CD14-positive monocyte (primary cell): ENCODE data around the gene OR52E8. TPM values are rescaled to one million over a fixed set of nuclear protein-coding genes. Genes with fewer than 3 reads are reported as not detected.

ENCODE experiments used
- DNase-seq, 3 donors: peaks; one replicate each; pipeline ENCODE4 v3.0.0-alpha.2; 2011 to 2022
- H2AFZ ChIP-seq: 2 replicates; pipeline ENCODE4 v1.6.0; 2012; ENCODE audit warnings: mild to moderate bottlenecking, low read depth, low read length, inconsistent platforms; ENCODE audit not compliant: insufficient read depth, poor library complexity, severe bottlenecking
- H3K27ac ChIP-seq, 2 donors: 1 replicate in 1 of 2; 2 replicates in 1 of 2; pipeline ENCODE4 v1.5.1; 2012 to 2013; ENCODE audit warnings: low read length in 2 of 2, control low read depth in 1 of 2, inconsistent platforms in 1 of 2, low read depth in 1 of 2, mild to moderate bottlenecking in 1 of 2
- H3K27me3 ChIP-seq, 2 donors: one replicate each; pipeline versions ENCODE4 v1.6.0 to v1.6.1; 2011 to 2013; ENCODE audit warnings: low read length in 2 of 2; ENCODE audit not compliant: control insufficient read depth in 2 of 2, insufficient read depth in 2 of 2
- H3K36me3 ChIP-seq, 2 donors: replicated peaks in 1 of 2; 1 replicate in 1 of 2; 2 replicates in 1 of 2; pipeline versions ENCODE4 v1.5.1 to v1.6.1; 2012 to 2013; ENCODE audit warnings: low read length in 2 of 2, control low read depth in 1 of 2, inconsistent platforms in 1 of 2, mild to moderate bottlenecking in 1 of 2; ENCODE audit not compliant: insufficient read depth in 2 of 2, control insufficient read depth in 1 of 2
- H3K4me1 ChIP-seq, 2 donors: 1 replicate in 1 of 2; 2 replicates in 1 of 2; pipeline versions ENCODE4 v1.5.1 to v1.6.1; 2012 to 2013; ENCODE audit warnings: low read length in 2 of 2, control low read depth in 1 of 2, inconsistent platforms in 1 of 2, mild to moderate bottlenecking in 1 of 2, moderate library complexity in 1 of 2; ENCODE audit not compliant: insufficient read depth in 2 of 2, control insufficient read depth in 1 of 2
- H3K4me2 ChIP-seq: replicated peaks from 2 replicates; pipeline ENCODE3; 2012; ENCODE audit warnings: low read length, moderate library complexity, mild to moderate bottlenecking; ENCODE audit not compliant: poor library complexity, severe bottlenecking; ENCODE audit errors: extremely low read depth
- H3K4me3 ChIP-seq, 3 experiments: fragments of 200-600 bp in 1 of 3; sonication (generic) in 1 of 3; replicated peaks in 1 of 3; 1 replicate in 2 of 3; 2 replicates in 1 of 3; pipeline ENCODE4 v1.5.1; 2011 to 2013; ENCODE audit warnings: low read length in 3 of 3, mild to moderate bottlenecking in 3 of 3, control low read depth in 2 of 3, low read depth in 2 of 3, inconsistent platforms in 1 of 3, moderate library complexity in 1 of 3
- H3K79me2 ChIP-seq: 2 replicates; pipeline ENCODE4 v1.6.0; 2012; ENCODE audit warnings: mild to moderate bottlenecking, control low read depth, inconsistent platforms, low read length, moderate library complexity; ENCODE audit not compliant: insufficient read depth
- H3K9ac ChIP-seq: 2 replicates; pipeline ENCODE4 v1.6.0; 2017; ENCODE audit warnings: low read length, mild to moderate bottlenecking; ENCODE audit not compliant: insufficient read depth, poor library complexity, severe bottlenecking
- H3K9me3 ChIP-seq, 2 donors: replicated peaks in 1 of 2; 1 replicate in 1 of 2; 2 replicates in 1 of 2; pipeline versions ENCODE4 v1.5.1 to v1.6.1; 2012 to 2013; ENCODE audit warnings: low read length in 2 of 2, control low read depth in 1 of 2; ENCODE audit not compliant: control insufficient read depth in 1 of 2, insufficient read depth in 1 of 2
- H4K20me1 ChIP-seq: 2 replicates; pipeline ENCODE4 v1.6.0; 2012; ENCODE audit warnings: mild to moderate bottlenecking, low read length, control low read depth, moderate library complexity; ENCODE audit not compliant: insufficient read depth
- H3K27ac Mint-ChIP-seq, 7 donors: one replicate each; pipeline ENCODE4 v1.8.0; 2020; ENCODE audit warnings: mild to moderate bottlenecking in 7 of 7, mixed read lengths in 7 of 7, moderate library complexity in 6 of 7, inconsistent platforms in 2 of 7
- H3K27me3 Mint-ChIP-seq, 3 donors: one replicate each; pipeline ENCODE4 v1.8.0; 2021 to 2022; ENCODE audit warnings: low read depth in 3 of 3, mild to moderate bottlenecking in 3 of 3, mixed read lengths in 3 of 3, moderate library complexity in 3 of 3, inconsistent platforms in 1 of 3
- H3K36me3 Mint-ChIP-seq, 2 donors: one replicate each; pipeline ENCODE4 v1.8.0; 2020; ENCODE audit warnings: mixed read lengths in 2 of 2, inconsistent platforms in 1 of 2, mild to moderate bottlenecking in 1 of 2
- H3K4me1 Mint-ChIP-seq: one replicate; pipeline ENCODE4 v1.8.0; 2020; ENCODE audit warnings: mild to moderate bottlenecking, mixed read lengths
- H3K4me3 Mint-ChIP-seq, 2 donors: one replicate each; pipeline ENCODE4 v1.8.0; 2020; ENCODE audit warnings: mild to moderate bottlenecking in 2 of 2, mixed read lengths in 2 of 2, moderate library complexity in 1 of 2
- H3K9me3 Mint-ChIP-seq, 7 donors: one replicate each; pipeline ENCODE4 v1.8.0; 2020 to 2022; ENCODE audit warnings: mixed read lengths in 7 of 7, mild to moderate bottlenecking in 6 of 7, moderate library complexity in 6 of 7, inconsistent platforms in 2 of 7
- WGBS: methylation state at CpG from one replicate; pipeline ENCODE4 v1.1.5; 2013; ENCODE audit warnings: missing lambda C conversion rate; ENCODE audit not compliant: insufficient coverage; 5-methylcytosine and 5-hydroxymethylcytosine counted together
- intact Hi-C, 2 donors: fragments of 100-400 bp; cut with micrococcal nuclease; formaldehyde crosslinking; loops; one replicate each; pipeline versions ENCODE4 v1.15.0 to v1.15.1; 2023
- polyA plus RNA-seq, 3 donors: library from polyadenylated mRNA; depleted of rRNA in 1 of 3; unstranded in 2 of 3; stranded (reverse) in 1 of 3; fragments of 300-500 nt in 2 of 3; fragments of >200 nt in 1 of 3; fragmentation: Illumina TruSeq in 2 of 3; gene quantifications; 1 replicate in 2 of 3; 2 replicates in 1 of 3; pipeline ENCODE4 v1.2.3, GENCODE V29; 2012 to 2021
- TF ChIP-seq, protein P1 (sequence below): fragments of 200-600 bp; IDR thresholded peaks from one replicate; pipeline ENCODE4 v1.8.0; 2022; ENCODE audit warnings: antibody characterized with exemption, mild to moderate bottlenecking

The OR52E8 gene
- polyA plus RNA-seq, 3 donors, result not detected

DNA sequence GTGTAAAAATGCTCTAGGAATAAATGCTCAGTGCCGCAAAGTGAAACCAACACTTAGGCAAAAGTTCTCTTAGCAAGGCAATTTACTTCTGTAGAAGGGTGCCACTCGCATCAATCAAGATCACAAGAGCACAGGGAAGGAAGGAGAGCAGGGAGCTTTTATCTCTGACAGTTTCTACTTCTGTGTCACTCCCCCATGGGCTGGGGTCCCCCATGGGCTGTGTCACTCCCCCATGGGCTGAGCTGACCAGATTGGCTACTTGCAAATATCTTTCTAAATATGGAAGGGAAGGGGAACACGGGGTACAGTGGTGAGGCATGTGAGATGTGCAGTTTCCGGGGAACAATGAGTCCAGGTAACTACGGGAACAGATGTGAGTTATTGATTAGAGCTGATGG lies 48.4 kb downstream of the OR52E8 start:
- DNase-seq, result peak in 2 of 3 donors; percentile 19 to 20
- no peaks in the 10 kb centered on the region for H3K27me3 ChIP-seq
- H3K79me2 ChIP-seq, result no peaks in the 10 kb centered on the region
- H3K4me3 ChIP-seq, result peak overlapping the region; percentile 73 to 98 (median 87)
- TF ChIP-seq, protein P1, sequence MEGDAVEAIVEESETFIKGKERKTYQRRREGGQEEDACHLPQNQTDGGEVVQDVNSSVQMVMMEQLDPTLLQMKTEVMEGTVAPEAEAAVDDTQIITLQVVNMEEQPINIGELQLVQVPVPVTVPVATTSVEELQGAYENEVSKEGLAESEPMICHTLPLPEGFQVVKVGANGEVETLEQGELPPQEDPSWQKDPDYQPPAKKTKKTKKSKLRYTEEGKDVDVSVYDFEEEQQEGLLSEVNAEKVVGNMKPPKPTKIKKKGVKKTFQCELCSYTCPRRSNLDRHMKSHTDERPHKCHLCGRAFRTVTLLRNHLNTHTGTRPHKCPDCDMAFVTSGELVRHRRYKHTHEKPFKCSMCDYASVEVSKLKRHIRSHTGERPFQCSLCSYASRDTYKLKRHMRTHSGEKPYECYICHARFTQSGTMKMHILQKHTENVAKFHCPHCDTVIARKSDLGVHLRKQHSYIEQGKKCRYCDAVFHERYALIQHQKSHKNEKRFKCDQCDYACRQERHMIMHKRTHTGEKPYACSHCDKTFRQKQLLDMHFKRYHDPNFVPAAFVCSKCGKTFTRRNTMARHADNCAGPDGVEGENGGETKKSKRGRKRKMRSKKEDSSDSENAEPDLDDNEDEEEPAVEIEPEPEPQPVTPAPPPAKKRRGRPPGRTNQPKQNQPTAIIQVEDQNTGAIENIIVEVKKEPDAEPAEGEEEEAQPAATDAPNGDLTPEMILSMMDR, result no peak
- Mint-ChIP-seq H3K4me3 (peak overlapping the region; percentile 97 to 98), H3K9me3 (peaks cover 4 to 5% (median 4%) of the 10 kb centered on the region in 7 donors), H3K36me3 (no peaks in the 10 kb centered on the region), H3K4me1 (peaks cover 22% of the 10 kb centered on the region), H3K27ac (peak overlapping the region in 6 of 7 donors; percentile 30 to 88 (median 56)), H3K27me3 (peaks cover 0 to 5% (median 2%) of the 10 kb centered on the region in 3 donors)
- H3K9ac ChIP-seq, result peak overlapping the region; percentile 69
- peaks cover 7 to 19% of the 10 kb centered on the region in 2 donors for H3K4me1 ChIP-seq
- peak overlapping the region; percentile 2 to 77 for H3K27ac ChIP-seq
- H3K4me2 ChIP-seq, result peak overlapping the region; percentile 92
- H3K9me3 ChIP-seq, result peaks cover 2 to 4% of the 10 kb centered on the region in 2 donors
- H4K20me1 ChIP-seq, result no peaks in the 10 kb centered on the region
- H3K36me3 ChIP-seq, result no peaks in the 10 kb centered on the region
- peak overlapping the region; percentile 90 for H2AFZ ChIP-seq
- intact Hi-C loops, result loop anchor here (5.0 to 10.0 kb wide), 3 partner anchors 204 to 684 kb away; no protein-coding TSS in a partner anchor
- WGBS, result 0% methylated on average over 3 of the region's 5 CpGs

DNA sequence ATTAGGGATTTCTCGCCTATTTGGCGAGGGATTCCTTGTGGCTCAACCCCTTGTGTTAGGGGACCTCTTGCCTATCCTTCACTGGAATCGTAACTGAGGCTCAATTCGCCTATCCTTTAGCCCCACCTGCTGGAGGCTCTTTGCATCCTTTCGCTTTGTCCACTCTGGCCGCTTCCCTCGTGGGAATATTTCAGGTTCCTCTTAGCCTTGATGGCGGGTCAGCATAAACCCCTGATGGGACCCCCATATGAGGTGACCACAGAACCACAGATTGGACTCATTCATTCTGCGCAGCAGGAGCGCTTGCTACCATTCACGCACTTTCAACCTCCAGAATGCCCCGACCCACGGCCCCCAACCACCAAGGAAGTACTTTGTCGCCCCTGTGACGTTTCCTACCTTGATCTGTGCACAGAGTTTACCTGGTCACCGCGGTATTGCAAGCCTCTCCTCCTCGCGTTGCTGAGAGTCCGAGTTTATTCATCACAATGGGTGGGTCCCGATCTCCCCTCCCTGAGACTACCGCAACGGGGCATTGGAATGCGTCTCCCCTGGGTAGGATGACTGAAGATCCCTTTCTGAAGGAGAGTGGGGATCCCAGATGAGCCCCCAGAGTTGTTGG lies 48.9 kb downstream of the OR52E8 start, which contains the start of gene OR52N2:
Gene OR52N2 (plus strand): TSS at position 425 of the 622 bp plus-strand sequence. CDS start 11,412 bp downstream, outside the sequence.
- Histone ChIP-seq H3K4me2 (peak within 1 kb of the TSS; percentile 92), H3K4me1 (peaks cover 7 to 15% of the 10 kb centered on the region in 2 donors), H4K20me1 (no peaks in the 10 kb centered on the region), H3K79me2 (no peaks in the 10 kb centered on the region), H3K4me3 (peak within 1 kb of the TSS; percentile 73 to 98 (median 87)), H3K9ac (peak within 1 kb of the TSS; percentile 69), H3K9me3 (peaks cover 4 to 6% of the 10 kb centered on the region in 2 donors), H3K27ac (peak within 1 kb of the TSS; percentile 2 to 77), H3K27me3 (no peaks in the 10 kb centered on the region), H2AFZ (peak within 1 kb of the TSS; percentile 90), H3K36me3 (no peaks in the 10 kb centered on the region)
- peak; percentile 71 to 83 (median 80) for DNase-seq
- Mint-ChIP-seq H3K9me3 (peaks cover 6 to 10% (median 9%) of the 10 kb centered on the region in 7 donors), H3K27me3 (peaks cover 0 to 5% (median 2%) of the 10 kb centered on the region in 3 donors), H3K4me3 (peak within 1 kb of the TSS; percentile 97 to 98), H3K27ac (peak within 1 kb of the TSS; percentile 30 to 88 (median 59)), H3K4me1 (peaks cover 16% of the 10 kb centered on the region), H3K36me3 (no peaks in the 10 kb centered on the region)
- 3% methylated on average over 21 of the region's 24 CpGs for WGBS
- TF ChIP-seq, protein P1, result peak; percentile 87
- intact Hi-C loops, result loop anchor here (1.0 to 10.0 kb wide), 4 partner anchors 204 to 684 kb away; no protein-coding TSS in a partner anchor
